A673 (cell line): ENCODE data around the gene DCC. TPM values are rescaled to one million over a fixed set of nuclear protein-coding genes. Genes with fewer than 3 reads are reported as not detected.

Experiments
- BruUV-seq: library from RNA; stranded (reverse); fragments of 400-500 nt; replicated peaks from 2 replicates; lab custom pipeline; 2021; lab: Mats Ljungman, UMichigan
- CTCF ChIA-PET: fragments of 300-600 bp; sonication (Branson Sonifier 250); formaldehyde crosslinking; loops from one replicate; lab custom pipeline; 2022; ENCODE audit warnings: antibody characterized with exemption; lab: Charles Lee
- POLR2A ChIA-PET: fragments of 300-600 bp; sonication (Branson Sonifier 250); formaldehyde crosslinking; loops from one replicate; lab custom pipeline; 2022; ENCODE audit warnings: antibody characterized with exemption; ENCODE audit not compliant: low non-redundant PET; lab: Charles Lee
- DNase-seq: peaks from one replicate; pipeline ENCODE4 v3.0.0-alpha.2; 2015; ENCODE audit warnings: low spot score
- H3K27ac ChIP-seq: fragments of 200-600 bp; sonication (generic); 2 replicates; pipeline ENCODE4 v1.5.1; 2016; ENCODE audit warnings: mixed run types, low read depth, mild to moderate bottlenecking, mixed read lengths, antibody characterized with exemption, low read length; ENCODE audit not compliant: poor library complexity, severe bottlenecking
- H3K27me3 ChIP-seq: fragments of 200-600 bp; sonication (generic); replicated peaks from 2 replicates; pipeline ENCODE4 v1.6.1; 2017; ENCODE audit warnings: mixed run types, low read depth, mild to moderate bottlenecking, mixed read lengths, antibody characterized with exemption, low read length; ENCODE audit not compliant: insufficient read depth, poor library complexity
- H3K36me3 ChIP-seq: fragments of 200-600 bp; sonication (generic); 2 replicates; pipeline ENCODE4 v1.6.1; 2016; ENCODE audit warnings: mixed run types, mild to moderate bottlenecking, mixed read lengths, antibody characterized with exemption, low read length; ENCODE audit not compliant: insufficient read depth, poor library complexity, severe bottlenecking
- H3K4me1 ChIP-seq: fragments of 200-600 bp; sonication (generic); 2 replicates; pipeline ENCODE4 v1.6.1; 2017; ENCODE audit warnings: mixed run types, mild to moderate bottlenecking, mixed read lengths, antibody characterized with exemption, low read length; ENCODE audit not compliant: insufficient read depth, poor library complexity, severe bottlenecking
- H3K4me3 ChIP-seq: fragments of 200-600 bp; sonication (generic); 2 replicates; pipeline ENCODE4 v1.5.1; 2016; ENCODE audit warnings: low read depth, mixed run types, mild to moderate bottlenecking, mixed read lengths, low read length; ENCODE audit not compliant: poor library complexity, severe bottlenecking
- H3K9me3 ChIP-seq: fragments of 200-600 bp; sonication (generic); 2 replicates; pipeline ENCODE4 v1.6.1; 2016; ENCODE audit warnings: mixed run types, low read depth, mild to moderate bottlenecking, mixed read lengths, antibody characterized with exemption, low read length; ENCODE audit not compliant: poor library complexity, severe bottlenecking
- EZH2 ChIP-seq: fragments of 200-600 bp; sonication (generic); IDR thresholded peaks from 2 replicates; pipeline ENCODE4 v1.6.1; 2017; ENCODE audit warnings: borderline replicate concordance, low read depth, mild to moderate bottlenecking, mixed read lengths, antibody characterized with exemption, low read length; ENCODE audit not compliant: poor library complexity, severe bottlenecking
- intact Hi-C: fragments of 100-400 bp; cut with micrococcal nuclease; formaldehyde crosslinking; loops from one replicate; pipeline ENCODE4 v1.10.0; 2022; ENCODE audit not compliant: unreplicated experiment
- total RNA-seq: library from RNA; stranded (reverse); gene quantifications from 2 replicates; pipeline ENCODE4 v1.2.3, GENCODE V29; 2021
- TF ChIP-seq, protein P1 (sequence below): fragments of 300-800, 200-600 bp; sonication (generic); conservative IDR thresholded peaks from 2 replicates; pipeline ENCODE4 v1.5.1; 2017; ENCODE audit warnings: low read depth, mild to moderate bottlenecking, antibody characterized with exemption, low read length, moderate library complexity, mixed read lengths

The DCC gene
- total RNA-seq, 1 experiment from 2014 or later, result 93.0 TPM

DNA sequence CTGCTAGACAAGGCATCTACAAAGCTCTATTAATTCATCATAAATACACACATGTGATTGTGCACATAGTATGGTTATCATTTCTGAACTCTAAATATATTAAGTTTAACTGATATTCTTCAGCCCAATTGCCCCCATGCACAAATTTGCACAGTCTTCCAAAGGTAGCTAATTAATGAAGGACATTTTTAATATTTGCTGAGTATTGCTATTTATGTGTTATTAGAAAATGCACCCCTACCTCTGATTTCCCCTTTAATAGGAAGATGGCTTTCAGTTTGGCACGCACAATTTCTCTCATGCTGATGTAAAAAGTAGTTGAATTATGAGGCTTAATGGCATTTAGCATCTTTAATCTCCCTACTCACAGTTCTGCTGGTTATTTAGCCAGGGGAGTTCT, 242.1 kb downstream of the DCC start:
- Histone ChIP-seq H3K4me1 (peaks cover 27% of the 10 kb centered on the region), H3K27me3 (no peaks in the 10 kb centered on the region), H3K9me3 (no peaks in the 10 kb centered on the region), H3K36me3 (no peaks in the 10 kb centered on the region), H3K27ac (no peak overlapping the region), H3K4me3 (no peak overlapping the region)
- no peak for TF ChIP-seq EZH2
- TF ChIP-seq, protein P1, sequence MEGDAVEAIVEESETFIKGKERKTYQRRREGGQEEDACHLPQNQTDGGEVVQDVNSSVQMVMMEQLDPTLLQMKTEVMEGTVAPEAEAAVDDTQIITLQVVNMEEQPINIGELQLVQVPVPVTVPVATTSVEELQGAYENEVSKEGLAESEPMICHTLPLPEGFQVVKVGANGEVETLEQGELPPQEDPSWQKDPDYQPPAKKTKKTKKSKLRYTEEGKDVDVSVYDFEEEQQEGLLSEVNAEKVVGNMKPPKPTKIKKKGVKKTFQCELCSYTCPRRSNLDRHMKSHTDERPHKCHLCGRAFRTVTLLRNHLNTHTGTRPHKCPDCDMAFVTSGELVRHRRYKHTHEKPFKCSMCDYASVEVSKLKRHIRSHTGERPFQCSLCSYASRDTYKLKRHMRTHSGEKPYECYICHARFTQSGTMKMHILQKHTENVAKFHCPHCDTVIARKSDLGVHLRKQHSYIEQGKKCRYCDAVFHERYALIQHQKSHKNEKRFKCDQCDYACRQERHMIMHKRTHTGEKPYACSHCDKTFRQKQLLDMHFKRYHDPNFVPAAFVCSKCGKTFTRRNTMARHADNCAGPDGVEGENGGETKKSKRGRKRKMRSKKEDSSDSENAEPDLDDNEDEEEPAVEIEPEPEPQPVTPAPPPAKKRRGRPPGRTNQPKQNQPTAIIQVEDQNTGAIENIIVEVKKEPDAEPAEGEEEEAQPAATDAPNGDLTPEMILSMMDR, result no peak
- POLR2A ChIA-PET, result no interaction called here
- CTCF ChIA-PET, result interaction anchor here (1.0 kb wide), 1 partner anchor 89 kb away, joined by 6 read pairs; no protein-coding TSS in a partner anchor
- BruUV-seq, result no TSS peak
- no peak for DNase-seq
- intact Hi-C loops, result no loop called here

DNA sequence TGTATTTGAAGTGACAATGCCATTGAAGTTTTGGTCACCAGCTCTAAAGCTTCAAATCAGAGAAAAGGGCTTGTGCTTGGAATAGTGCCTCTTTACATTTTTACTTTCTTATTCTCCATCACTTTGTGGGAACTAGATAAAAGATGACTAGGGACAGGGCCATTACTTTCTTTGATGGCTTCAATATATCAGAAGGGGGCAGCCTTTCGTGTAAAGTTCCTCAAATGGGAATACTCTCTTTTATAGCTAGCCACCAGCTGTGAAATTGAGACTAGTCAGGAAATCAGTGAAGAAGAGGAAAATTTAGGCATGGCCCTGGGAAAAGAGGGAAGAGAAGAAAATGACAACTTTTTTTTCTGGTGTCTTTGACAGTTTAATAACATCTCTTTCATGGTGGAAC, 242.5 kb downstream of the DCC start:
- intact Hi-C loops, result no loop called here
- no peak for TF ChIP-seq EZH2
- TF ChIP-seq, protein P1, result peak; percentile 53
- Histone ChIP-seq H3K9me3 (no peaks in the 10 kb centered on the region), H3K27ac (no peak overlapping the region), H3K27me3 (no peaks in the 10 kb centered on the region), H3K4me3 (no peak overlapping the region), H3K36me3 (no peaks in the 10 kb centered on the region), H3K4me1 (peaks cover 24% of the 10 kb centered on the region)
- ChIA-PET POLR2A (no interaction called here), CTCF (interaction anchor here (0.7 to 1.0 kb wide), 2 partner anchors 12 to 88 kb away, joined by 3 to 6 read pairs; no protein-coding TSS in a partner anchor)
- DNase-seq, result peak; percentile 65
- BruUV-seq, result no TSS peak

DNA sequence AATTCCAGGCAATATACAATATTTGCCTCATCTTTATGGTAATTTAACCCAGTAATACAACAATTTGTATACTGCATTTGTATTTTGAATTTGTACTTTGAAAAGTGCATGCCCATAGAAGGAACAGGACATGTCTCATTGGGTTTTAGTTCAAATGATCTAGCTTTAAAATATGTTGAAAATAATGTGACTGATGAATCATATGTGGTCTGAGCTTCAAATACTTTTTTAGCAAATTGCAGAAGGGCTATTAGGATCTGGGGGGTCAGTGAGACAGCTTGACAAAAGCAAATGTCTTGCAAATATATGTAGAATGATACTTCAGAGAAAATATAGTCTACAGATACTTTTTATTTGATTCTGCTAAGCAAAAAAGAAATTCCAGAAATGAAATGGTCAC, 248.9 kb downstream of the DCC start:
- H3K36me3 ChIP-seq, result no peaks in the 10 kb centered on the region
- intact Hi-C loops, result no loop called here
- CTCF ChIA-PET, result no interaction called here
- no peak for DNase-seq
- H3K4me3 ChIP-seq, result no peak overlapping the region
- POLR2A ChIA-PET, result interaction anchor here (0.6 kb wide), 2 partner anchors 14 to 87 kb away, joined by 4 to 6 read pairs; no protein-coding TSS in a partner anchor
- no peak overlapping the region for H3K27ac ChIP-seq
- H3K9me3 ChIP-seq, result no peaks in the 10 kb centered on the region
- no peaks in the 10 kb centered on the region for H3K27me3 ChIP-seq
- BruUV-seq, result no TSS peak
- TF ChIP-seq, protein P1, result no peak
- H3K4me1 ChIP-seq, result peaks cover 24% of the 10 kb centered on the region
